ENCODE results near the gene HCFC1.
A peak's percentile ranks its signal among the peaks of the same experiment; 100 is the strongest.

Gene HCFC1

DNA sequence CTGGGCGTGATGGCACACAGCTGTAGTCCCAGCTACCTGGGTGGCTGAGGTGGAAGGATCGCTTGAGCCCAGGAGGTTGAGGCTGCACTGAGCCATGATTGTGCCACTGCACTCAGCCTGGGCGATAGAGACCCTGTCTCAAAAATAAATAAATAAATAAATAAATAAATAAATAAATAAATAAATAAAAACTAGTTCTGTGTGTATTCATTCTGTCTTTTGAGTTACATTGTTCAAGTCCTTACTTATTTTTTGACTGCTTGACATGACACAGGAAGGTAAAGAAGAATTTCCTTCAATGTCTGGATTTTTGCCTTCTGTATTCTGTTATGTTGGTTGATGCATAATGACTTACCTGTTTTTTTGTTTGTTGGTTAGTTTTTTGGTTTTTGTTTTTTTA is 34.6 kb downstream of the HCFC1 start:
- DNase-seq: no peak

DNA sequence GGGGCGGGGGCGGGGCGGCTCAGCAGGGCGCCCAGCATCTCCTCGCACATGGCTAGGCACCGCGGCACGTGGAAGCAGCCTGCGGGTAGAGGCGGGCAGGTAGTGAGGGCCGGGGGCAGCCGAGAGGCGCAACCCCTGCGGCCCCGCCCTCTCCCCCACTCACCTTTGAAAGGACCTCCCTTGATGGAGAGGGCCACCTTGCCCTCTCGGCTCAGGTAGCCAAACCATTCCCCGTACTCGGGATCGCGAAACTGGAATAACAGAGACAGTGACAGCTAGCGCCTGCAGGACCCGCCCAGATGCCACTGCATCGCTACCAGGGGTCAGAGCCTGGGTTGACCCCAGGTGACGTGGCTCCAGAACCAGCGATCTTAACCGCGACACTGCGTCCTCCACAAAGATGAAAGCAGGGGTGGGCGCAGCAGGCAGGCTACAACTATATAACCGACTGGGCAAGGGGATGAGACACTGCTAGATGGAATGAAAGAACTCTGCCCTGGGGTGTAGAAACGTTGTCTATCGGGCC is 36.2 kb downstream of the HCFC1 start:
- no peak for DNase-seq

DNA sequence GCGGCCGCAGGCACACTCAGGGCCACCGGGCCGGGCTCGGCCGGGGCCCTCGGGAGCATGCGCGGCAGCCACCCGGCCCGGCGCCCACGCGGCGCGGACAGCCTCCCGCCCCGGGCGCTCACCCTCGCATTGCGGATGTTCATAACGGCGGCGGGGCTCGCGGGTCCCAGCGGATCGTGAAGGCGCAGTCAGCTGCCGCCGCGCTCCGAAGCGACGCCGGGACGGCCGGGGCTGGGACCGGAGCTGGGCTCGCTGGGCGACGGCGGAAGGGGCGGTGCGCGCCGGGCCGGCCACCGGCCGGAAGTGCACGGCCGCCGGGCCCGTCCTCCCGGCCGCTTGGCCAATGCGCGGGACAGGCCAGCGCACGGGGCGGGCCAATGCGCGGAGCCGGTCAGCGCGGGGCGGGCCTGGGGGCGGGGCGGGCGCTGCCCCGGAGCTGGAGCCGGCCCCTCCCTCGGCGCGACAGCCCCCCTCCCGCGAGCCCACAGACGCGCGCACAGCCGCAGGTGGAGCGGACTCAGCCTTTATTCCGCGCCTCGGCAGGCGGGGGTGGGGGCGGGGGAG is 36.8 kb downstream of the HCFC1 start, which contains the start of gene NAA10:
NAA10 (minus strand) TSS at position 276 of the 564 bp plus-strand sequence; CDS start at position 143, 133 bp downstream.
- DNase-seq: peak; percentile 29 to 67 (median 44)

DNA sequence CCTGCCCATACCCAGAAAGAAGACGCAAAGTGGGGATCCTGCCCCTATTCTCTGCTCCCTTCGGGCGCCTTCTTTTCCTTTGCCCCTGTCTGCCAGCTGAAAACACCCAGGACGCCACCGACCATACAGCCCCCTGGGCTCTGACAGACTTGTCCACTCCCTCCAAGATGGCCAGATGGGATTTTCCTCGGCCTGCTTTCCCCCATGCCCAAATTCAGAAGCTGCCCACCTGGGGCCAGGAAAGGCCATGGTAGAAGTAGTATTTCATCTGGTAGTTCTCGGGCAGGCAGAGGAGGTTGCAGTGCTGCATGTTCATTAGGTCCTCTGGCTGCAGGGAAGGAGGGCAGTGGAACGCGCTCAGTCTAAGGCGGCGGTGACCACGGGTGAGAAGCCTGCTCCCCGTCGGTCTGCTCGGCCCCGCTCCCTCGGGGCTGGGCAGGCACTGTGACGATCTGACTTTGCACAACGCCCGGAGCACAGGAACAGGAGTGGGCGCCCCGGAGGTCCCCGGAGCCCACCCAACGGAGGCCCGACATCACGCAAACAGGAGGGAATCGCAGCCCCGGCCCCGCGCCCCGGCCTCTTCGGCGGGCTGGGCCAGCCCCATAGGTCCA is 37.4 kb downstream of the HCFC1 start:
- no peak for DNase-seq

DNA sequence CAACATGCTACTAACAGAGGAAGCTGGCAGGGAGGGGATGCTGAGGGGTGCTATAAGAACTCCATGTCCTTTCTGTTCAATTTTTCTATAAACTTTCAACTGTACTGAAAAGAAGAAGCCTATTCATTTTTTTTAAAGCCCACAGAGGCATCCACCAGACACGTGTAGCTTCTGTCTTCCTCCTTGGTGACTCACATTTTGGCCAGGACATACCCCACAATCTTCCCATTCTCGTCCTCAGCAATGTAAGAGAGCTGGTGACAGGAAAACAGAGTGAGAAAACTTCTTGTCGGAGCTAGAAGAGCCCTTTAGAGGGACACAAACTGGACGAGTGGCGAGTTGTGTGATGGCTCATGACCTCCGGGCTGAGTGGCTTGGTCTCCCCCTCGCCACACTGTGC is 37.9 kb downstream of the HCFC1 start:
- DNase-seq: no peak

- DNase-seq: no peak
Measured at GRCh38 chrX:153932220-153932915, 39.2 kb downstream of the HCFC1 start.

- no peak for DNase-seq
Measured at GRCh38 chrX:153931748-153932147, 39.9 kb downstream of the HCFC1 start.

DNA sequence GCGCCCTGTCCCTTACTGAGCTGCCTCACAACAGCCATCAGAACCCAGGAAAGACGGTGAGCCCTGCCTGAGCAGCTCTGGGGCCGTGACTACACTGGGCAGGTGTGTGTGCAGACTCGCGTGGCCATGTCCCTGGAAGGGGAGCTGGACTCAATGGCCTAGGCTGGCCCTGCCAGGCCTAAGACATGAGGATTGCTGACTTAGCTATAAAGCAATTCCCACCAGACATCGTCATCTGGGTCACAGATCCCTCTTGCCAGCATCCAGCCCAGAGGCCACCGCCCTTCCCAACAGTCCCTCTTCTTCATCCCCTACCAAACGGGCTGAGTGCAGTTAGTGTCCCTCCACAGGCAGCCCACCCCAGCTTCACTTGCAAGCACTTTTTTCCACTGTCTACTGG is 40.5 kb downstream of the HCFC1 start:
- no peak for DNase-seq

GRCh38 chrX:153930011-153930910 is 41.4 kb downstream of the HCFC1 start:
- no peak for DNase-seq

DNA sequence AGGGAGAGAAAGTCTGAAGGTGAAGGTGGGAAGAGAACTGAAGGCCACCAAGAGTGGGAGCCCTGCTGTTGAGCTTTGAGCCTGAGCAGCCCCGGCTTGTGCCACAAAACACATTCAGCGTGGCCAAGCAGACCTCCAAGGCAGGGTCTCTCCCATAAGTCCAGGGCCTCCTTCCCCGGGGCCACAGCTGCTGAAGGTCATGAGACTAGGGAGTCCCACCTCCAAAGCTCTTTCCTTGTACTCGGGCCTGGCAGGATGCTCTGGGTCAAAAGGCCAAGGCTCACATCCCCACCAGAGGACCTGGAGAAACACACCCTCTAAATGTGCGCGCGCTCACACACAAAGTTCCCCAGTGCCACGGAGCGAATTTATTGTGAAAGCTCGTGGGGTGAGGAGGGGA is 42.0 kb downstream of the HCFC1 start:
- no peak for DNase-seq

DNA sequence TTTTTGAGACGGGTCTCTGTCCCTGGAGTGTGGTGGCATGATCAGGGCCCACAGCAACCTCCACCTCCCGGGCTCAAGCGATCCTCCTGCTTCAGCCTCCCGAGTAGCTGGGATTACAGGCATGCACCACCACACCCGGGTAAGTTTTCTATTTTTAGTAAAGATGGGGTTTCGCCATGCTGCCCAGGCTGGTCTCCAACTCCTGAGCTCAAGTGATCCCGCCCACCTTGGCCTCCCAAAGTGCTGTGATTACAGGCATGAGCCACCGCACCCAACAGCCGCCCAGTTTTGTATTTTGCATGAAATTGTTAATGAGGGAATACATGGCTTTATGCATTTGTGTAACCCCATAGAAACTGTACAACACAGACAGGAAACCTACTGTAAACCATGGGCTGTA is 42.8 kb downstream of the HCFC1 start:
- DNase-seq: no peak

DNA sequence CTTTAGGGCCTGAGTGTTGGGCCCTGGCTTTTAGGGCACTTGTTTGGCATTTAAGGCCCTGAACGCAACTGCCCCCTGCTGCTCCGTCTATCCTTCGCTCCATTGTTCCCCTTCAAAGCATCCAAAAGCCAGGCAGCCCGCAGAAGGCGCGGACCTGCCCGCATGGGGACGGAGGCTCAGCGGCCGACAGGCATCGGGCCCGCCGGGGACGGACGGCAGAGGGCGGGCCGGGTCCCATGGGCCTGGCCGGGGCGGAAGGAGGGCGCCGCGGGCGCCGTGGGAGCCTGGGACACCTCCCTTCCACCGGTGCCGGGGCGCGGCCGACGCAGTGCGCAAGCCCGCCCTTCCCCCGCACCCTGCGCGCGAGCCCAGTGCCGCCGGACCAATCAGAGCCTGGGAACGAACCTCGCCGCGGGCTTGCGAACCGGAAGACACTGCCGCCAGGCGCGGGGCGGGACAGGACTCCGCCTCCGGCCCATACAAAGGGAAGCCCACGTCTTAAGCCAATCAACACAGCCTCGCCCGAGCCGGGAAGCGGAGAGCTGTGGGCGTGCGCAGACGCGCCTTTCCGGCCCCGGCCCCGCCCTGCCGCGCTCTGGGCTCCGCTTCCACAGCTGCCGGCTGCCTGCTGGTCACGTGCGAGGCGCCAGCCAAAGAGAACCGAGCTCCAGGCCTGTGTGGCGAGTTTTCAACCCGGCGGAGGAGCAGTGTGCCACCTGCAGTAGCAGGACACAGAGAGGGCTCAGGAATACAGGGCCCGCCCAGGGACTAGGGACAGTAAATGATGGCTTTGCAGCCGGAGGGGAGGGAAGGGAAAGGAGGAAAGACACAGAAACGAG is 43.5 kb downstream of the HCFC1 start:
- DNase-seq: peak; percentile 79 to 99 (median 89)

DNA sequence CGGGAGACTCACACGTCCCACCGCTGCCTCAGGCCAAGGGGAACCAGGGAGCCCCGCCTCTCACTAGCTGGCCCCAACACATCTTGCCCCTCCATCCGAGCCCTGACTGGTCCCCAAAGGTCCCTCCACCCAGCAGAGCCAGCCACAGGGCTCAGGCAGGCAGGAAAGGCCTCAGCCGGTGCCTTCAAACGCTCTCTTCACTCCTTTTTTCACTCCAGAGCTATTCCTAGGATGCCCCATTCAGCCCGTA is 44.0 kb downstream of the HCFC1 start:
- no peak for DNase-seq

DNA sequence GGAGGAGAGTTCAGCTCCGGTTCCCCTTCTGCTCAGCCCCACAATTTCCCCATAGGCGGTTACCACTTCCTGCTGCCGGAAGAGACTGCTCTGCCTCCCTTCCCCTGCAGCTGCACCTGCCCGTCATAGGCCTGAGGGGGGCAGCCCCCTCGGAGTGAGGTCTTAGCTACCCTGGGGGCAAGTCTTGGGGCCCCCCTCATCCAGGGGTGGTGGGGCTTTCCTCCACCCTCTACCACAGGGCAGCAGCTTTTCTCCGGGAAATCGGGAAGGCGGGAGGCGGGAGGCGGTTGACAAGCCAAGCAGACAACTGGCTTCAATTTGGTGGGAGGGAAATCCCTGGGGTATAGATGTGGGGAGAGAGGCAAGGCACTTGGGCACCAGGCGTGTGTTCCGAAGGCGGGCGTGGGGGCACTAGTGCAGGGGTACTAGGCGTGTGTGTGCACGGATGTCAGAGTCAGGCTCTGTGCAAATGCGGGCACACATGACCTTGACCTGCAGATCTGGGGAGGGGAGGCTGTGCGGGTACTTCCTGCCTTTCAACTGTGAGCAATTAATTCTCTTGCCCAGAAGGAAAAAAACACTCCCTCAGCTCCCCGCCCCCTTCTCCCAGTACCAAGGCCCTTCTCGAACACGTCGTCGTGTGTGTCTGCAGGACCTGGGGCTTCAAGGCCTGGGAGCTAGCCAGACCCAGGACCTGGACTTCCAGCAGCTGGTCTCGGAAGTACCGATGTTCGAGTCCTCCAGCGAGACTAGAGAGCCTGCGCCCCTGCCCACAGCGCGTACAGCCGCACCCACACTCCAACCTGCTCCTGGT is 44.6 kb downstream of the HCFC1 start:
- peak; percentile 45 to 93 (median 74) for DNase-seq

GRCh38 chrX:153926552-153926857 is 45.1 kb downstream of the HCFC1 start:
- DNase-seq: no peak

DNA sequence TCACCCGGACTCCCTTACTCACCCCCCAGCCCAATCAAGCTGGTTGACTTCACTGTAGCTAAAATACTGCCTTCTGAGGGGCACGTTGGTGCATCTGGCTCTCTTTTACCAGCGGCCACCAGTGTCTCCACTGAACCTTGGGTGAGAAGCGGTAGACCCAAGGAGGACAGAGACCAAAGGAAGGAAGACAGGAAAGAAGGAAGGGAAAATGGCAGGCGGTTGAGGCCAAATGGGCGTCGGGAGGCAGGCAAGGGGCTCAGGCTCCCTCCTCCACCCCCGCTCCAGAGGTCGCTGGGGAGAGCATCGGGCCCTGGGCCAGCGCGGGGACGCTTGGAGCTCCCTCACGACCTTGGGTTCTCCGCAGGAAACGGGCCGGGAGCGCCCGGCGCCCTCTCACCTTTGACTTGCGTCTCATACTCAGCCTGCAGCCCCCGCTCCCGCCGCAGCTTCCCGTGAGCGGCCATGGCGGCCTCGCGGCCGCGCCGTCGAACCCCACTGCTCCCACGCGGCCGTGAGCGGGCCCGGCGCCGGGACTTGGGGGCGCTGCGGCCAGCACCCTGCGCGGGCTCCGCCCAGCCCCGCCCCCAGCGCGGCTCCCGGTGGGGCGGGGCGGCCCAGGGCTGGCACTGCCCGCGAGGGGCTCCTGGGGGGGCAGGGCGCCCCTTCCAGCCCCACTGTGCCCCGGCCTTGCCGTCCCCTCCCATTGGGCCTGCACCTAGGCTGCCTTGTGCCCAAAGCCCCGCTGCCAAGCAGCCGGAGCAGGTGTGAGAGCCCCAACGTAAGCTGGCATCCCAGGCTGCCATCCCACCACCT is 45.7 kb downstream of the HCFC1 start, which contains the start of gene ARHGAP4:
ARHGAP4 (minus strand) TSS at position 526 of the 813 bp plus-strand sequence; CDS start at position 464, 62 bp downstream.
- peak in 4 of 5 experiments; percentile 15 to 74 (median 40) for DNase-seq

GRCh38 chrX:153925387-153925738 is 46.3 kb downstream of the HCFC1 start:
- DNase-seq: peak in 1 of 5 experiments; percentile 83

- DNase-seq: peak in 3 of 5 experiments; percentile 36 to 60 (median 48)
Measured at GRCh38 chrX:153924149-153924861, 47.3 kb downstream of the HCFC1 start.

DNA sequence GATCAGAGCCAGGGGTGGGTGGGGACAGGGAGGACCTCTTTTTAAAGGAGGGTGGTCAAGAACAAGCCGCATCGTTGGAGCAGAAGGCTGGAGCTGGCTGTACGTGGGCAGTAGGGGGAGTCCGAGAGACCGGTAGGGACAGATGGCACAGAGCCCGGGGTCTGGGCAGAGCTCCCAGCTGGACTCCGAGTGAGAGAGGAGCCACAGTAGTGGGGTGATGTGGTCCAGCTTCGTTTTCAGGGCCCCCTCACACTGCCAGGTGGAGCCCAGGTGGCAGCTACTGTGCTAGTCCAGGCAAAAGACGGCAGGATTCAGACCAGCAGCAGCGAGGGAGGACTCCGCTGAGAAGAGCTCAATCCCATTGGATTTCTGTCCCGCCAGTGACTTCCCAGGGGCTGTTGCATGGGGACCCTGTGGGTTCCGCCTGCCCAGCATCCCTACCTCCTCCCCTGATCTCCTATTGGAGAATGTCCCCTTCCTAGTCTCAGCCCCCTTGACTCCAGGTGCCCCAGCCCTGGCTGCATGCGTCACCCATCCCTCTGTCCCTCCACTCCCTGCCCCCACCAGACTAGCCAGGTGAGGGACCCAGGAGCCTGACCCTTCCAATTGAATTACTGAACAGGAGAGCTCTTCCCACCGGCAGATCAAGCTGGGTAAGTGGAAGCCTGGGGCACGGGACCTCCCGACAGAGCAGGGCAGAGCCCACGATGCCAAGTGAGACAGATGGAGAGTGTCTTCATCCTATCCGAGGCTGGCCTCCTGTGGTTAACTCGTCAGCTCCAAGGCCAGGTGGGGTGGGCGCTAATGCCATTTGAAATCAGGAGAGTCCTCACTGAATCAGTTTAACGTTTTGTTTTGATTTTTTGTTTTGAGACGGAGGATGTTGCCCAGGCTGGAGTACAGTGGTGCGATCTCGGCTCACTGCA is 48.4 kb downstream of the HCFC1 start:
- DNase-seq: no peak
